Measurements from ENCODE around the gene AGBL3.

Gene AGBL3

GRCh38 chr7:135183478-135183877, 197.2 kb downstream of the AGBL3 start:
- Histone ChIP-seq H3K27me3 (ENCODE audit: control insufficient read depth in 1 of 2, insufficient read depth in 1 of 2, low read length in 2 of 2) (no peaks in the 10 kb centered on the region), H3K36me3 (ENCODE audit: control insufficient read depth in 1 of 2, insufficient read depth in 2 of 2, low read depth in 1 of 2, low read length in 2 of 2) (peaks cover 73 to 77% of the 10 kb centered on the region in 2 experiments), H3K79me1 (replicated peaks; ENCODE audit: low read length, poor library complexity, severe bottlenecking) (peaks cover 54% of the 10 kb centered on the region), H3K27ac (ENCODE audit: low read length, poor library complexity, severe bottlenecking) (no peak overlapping the region), H3K9ac (ENCODE audit: low read length) (no peak overlapping the region), H3K18ac (ENCODE audit: low read depth in 1 of 2, low read length in 2 of 2) (no peak overlapping the region), H2BK5ac (ENCODE audit: low read depth, low read length, poor library complexity, severe bottlenecking) (no peak overlapping the region), H3K4me2 (ENCODE audit: low read length, poor library complexity, severe bottlenecking) (no peak overlapping the region), H3K4ac (ENCODE audit: low read depth in 1 of 2, low read length in 2 of 2) (no peak overlapping the region), H3K9me3 (ENCODE audit: control insufficient read depth, low read length) (peaks cover 62% of the 10 kb centered on the region), H2BK15ac (ENCODE audit: low read depth, poor library complexity, severe bottlenecking) (no peak overlapping the region), H3K23ac (ENCODE audit: low read length in 2 of 2) (no peak overlapping the region), H2AK5ac (ENCODE audit: low read length, severe bottlenecking) (no peak overlapping the region), H3K4me3 (ENCODE audit: insufficient read depth in 1 of 2, low read depth in 1 of 2, low read length in 2 of 2) (peak overlapping the region in 1 of 2 experiments; percentile 43), H2BK120ac (ENCODE audit: low read depth, low read length) (no peak overlapping the region), H2BK12ac (ENCODE audit: low read length in 2 of 2) (no peak overlapping the region), H3K14ac (ENCODE audit: low read length in 2 of 2) (no peak overlapping the region), H3K4me1 (ENCODE audit: control insufficient read depth, insufficient read depth, low read depth, low read length) (no peaks in the 10 kb centered on the region), H4K91ac (ENCODE audit: low read length) (no peak overlapping the region), H2AFZ (ENCODE audit: low read depth, low read length) (no peak overlapping the region), H4K8ac (ENCODE audit: low read length) (no peak overlapping the region)
- WGBS: 95% methylated on average over 7 of the region's 7 CpGs
- DNase-seq: no peak

GRCh38 chr7:135184254-135184841, 198.0 kb downstream of the AGBL3 start:
- Histone ChIP-seq H3K27ac (ENCODE audit: low read length, poor library complexity, severe bottlenecking) (no peak overlapping the region), H2AFZ (ENCODE audit: low read depth, low read length) (no peak overlapping the region), H3K9ac (ENCODE audit: low read length) (no peak overlapping the region), H2BK12ac (ENCODE audit: low read length in 2 of 2) (no peak overlapping the region), H3K4ac (ENCODE audit: low read depth in 1 of 2, low read length in 2 of 2) (no peak overlapping the region), H2BK15ac (ENCODE audit: low read depth, poor library complexity, severe bottlenecking) (no peak overlapping the region), H3K23ac (ENCODE audit: low read length in 2 of 2) (no peak overlapping the region), H3K4me3 (ENCODE audit: insufficient read depth in 1 of 2, low read depth in 1 of 2, low read length in 2 of 2) (no peak overlapping the region), H4K8ac (ENCODE audit: low read length) (peak overlapping the region; percentile 5), H3K36me3 (ENCODE audit: control insufficient read depth in 1 of 2, insufficient read depth in 2 of 2, low read depth in 1 of 2, low read length in 2 of 2) (peaks cover 80 to 82% of the 10 kb centered on the region in 2 experiments), H3K4me1 (ENCODE audit: control insufficient read depth, insufficient read depth, low read depth, low read length) (no peaks in the 10 kb centered on the region), H2AK5ac (ENCODE audit: low read length, severe bottlenecking) (no peak overlapping the region), H3K4me2 (ENCODE audit: low read length, poor library complexity, severe bottlenecking) (no peak overlapping the region), H2BK120ac (ENCODE audit: low read depth, low read length) (no peak overlapping the region), H3K27me3 (ENCODE audit: control insufficient read depth in 1 of 2, insufficient read depth in 1 of 2, low read length in 2 of 2) (no peaks in the 10 kb centered on the region), H3K9me3 (ENCODE audit: control insufficient read depth, low read length) (peaks cover 53% of the 10 kb centered on the region), H3K14ac (ENCODE audit: low read length in 2 of 2) (no peak overlapping the region), H3K18ac (ENCODE audit: low read depth in 1 of 2, low read length in 2 of 2) (no peak overlapping the region), H2BK5ac (ENCODE audit: low read depth, low read length, poor library complexity, severe bottlenecking) (no peak overlapping the region), H4K91ac (ENCODE audit: low read length) (no peak overlapping the region), H3K79me1 (replicated peaks; ENCODE audit: low read length, poor library complexity, severe bottlenecking) (peaks cover 56% of the 10 kb centered on the region)
- 96% methylated on average over 5 of the region's 5 CpGs for WGBS
- no peak for DNase-seq
